Measurements from ENCODE around the gene COL7A1.

Gene COL7A1

DNA sequence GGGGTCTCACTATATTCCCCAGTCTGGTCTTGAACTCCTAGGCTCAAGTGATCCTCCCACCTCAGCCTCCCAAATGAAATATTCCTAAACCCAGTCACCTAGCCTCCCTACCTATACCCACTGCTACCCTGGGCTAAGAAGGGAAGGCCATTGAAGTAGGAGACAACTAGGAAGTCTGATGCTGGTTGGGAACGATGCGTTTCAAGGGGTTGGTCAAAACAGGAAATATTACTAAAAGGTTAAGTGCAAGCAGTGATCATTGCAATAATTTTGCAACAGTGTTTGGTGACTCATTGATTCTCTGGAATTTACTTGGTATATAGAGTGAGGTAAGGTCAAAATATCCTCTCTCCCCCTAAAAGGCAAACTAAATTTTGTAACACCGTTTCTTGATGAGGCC is 18.9 kb upstream of the COL7A1 start:
- no peak for DNase-seq (ENCODE audit: extremely low spot score)
- TF ChIP-seq FOXK2 (IDR thresholded peaks at IDR 0.05), result no peak
- TF ChIP-seq CTBP1 (IDR thresholded peaks at IDR 0.05; ENCODE audit: borderline replicate concordance), result no peak
- no peak for TF ChIP-seq TARDBP (IDR thresholded peaks at IDR 0.05)
- TF ChIP-seq, protein P1, sequence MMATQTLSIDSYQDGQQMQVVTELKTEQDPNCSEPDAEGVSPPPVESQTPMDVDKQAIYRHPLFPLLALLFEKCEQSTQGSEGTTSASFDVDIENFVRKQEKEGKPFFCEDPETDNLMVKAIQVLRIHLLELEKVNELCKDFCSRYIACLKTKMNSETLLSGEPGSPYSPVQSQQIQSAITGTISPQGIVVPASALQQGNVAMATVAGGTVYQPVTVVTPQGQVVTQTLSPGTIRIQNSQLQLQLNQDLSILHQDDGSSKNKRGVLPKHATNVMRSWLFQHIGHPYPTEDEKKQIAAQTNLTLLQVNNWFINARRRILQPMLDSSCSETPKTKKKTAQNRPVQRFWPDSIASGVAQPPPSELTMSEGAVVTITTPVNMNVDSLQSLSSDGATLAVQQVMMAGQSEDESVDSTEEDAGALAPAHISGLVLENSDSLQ (IDR thresholded peaks at IDR 0.05), result no peak
- TF ChIP-seq FOXA1 (IDR thresholded peaks at IDR 0.05), result no peak
- no peak for TF ChIP-seq L3MBTL2 (conservative IDR thresholded peaks at IDR 0.05)
- no peak for TF ChIP-seq SUZ12 (IDR thresholded peaks at IDR 0.05)
- TF ChIP-seq NFRKB (IDR thresholded peaks at IDR 0.05), result no peak
- no peak for TF ChIP-seq LEF1 (IDR thresholded peaks at IDR 0.05; ENCODE audit: borderline replicate concordance)
- TF ChIP-seq ELF4 (IDR thresholded peaks at IDR 0.05), result no peak
- no peak for TF ChIP-seq HDGF (IDR thresholded peaks at IDR 0.05; ENCODE audit: borderline replicate concordance)
- TF ChIP-seq FOXM1 (IDR thresholded peaks at IDR 0.05; ENCODE audit: borderline replicate concordance), result no peak
- TF ChIP-seq BHLHE40 (IDR thresholded peaks at IDR 0.05; ENCODE audit: borderline replicate concordance), result no peak
- TF ChIP-seq ARNT (IDR thresholded peaks at IDR 0.05), result no peak
- TF ChIP-seq ZNF384 (IDR thresholded peaks at IDR 0.05), result no peak
- TF ChIP-seq SP1 (IDR thresholded peaks at IDR 0.05), result no peak
- CTCF ChIA-PET, result no interaction called here
- POLR2A ChIA-PET, result interaction anchor here (1.5 kb wide), 1 partner anchor 9 kb away, joined by 3 read pairs; no protein-coding TSS in a partner anchor

DNA sequence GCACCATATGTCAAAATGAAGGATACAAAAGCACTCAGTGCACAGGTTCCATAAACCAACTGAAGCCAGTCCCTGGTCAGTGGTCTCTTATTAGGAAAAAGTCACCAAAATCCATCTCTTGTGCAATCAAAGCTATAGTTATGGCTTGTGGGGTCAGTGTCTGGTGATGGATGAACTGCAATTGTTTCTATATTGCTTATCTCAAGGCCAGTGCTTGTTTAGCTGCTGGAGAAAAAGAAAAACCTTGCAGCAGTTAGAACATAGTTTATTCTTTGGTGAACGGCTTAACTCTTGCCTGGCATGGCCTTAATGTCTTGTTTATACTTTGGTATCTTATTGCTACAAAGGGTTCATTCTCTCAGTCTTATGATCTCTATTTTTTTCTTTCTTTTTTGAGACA is 17.2 kb upstream of the COL7A1 start:
- POLR2A ChIA-PET, result interaction anchor here (1.5 kb wide), 1 partner anchor 11 kb away, joined by 3 read pairs; no protein-coding TSS in a partner anchor
- CTCF ChIA-PET, result interaction anchor here (1.1 kb wide), 1 partner anchor 24 kb away, joined by 3 read pairs; no protein-coding TSS in a partner anchor
- no peak for DNase-seq (ENCODE audit: extremely low spot score)
- no peak for TF ChIP-seq LEF1 (IDR thresholded peaks at IDR 0.05; ENCODE audit: borderline replicate concordance)
- no peak for TF ChIP-seq CTBP1 (IDR thresholded peaks at IDR 0.05; ENCODE audit: borderline replicate concordance)
- no peak for TF ChIP-seq L3MBTL2 (conservative IDR thresholded peaks at IDR 0.05)
- TF ChIP-seq, protein P1 (IDR thresholded peaks at IDR 0.05), result no peak

DNA sequence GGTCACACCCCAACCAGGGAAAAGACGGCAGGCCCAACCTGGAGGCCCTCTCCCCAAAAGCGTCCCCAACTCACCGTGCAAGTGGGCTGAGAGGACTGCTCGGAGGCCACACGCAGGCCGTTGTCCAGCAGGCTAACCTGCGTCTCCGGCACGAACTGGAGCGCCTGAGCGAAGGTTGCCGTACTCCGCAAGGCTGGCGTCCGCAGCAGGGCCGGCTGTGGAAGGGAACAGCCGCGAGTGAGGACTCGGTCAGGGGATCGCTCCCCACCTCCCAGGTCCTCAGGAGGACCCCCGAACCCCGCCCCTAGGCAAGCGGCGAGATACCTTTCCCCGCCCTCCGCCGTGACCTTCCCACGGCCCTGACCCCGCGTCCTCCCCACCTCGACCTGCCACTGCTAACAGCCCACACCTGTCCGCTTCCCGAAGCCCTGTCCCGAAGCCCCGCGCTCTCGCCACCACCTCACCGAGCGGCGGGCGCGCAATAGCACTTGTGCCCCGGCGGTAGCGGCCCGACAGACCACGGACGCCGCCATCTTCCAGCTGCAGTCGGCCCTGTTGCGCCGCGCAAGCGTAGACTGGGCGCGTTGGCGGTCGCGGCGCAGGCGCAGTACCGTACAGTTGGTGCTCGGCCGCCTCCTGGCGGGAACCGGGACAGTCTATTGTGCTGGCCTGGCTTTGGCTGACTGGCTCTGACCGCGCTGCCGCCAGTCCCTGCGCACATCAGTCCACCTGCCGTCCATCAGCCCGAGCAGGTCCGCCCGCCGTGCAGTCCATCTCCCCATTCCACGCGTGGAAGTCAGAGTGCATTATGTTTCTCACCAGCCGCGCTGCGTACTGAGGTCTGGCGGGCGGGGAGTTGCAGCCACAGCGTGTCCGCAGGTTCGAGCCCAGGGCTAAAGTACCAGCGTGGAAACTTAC is 14.2 kb upstream of the COL7A1 start, which contains the start of gene UQCRC1:
Gene UQCRC1, minus strand, starts transcription at position 559 of the 918 bp plus-strand sequence. Its CDS starts 26 bp downstream, at position 533.
- TF ChIP-seq FOXK2 (IDR thresholded peaks at IDR 0.05) (no peak), FOXA1 (IDR thresholded peaks at IDR 0.05) (no peak), L3MBTL2 (conservative IDR thresholded peaks at IDR 0.05) (peak; percentile 23; the same call in 1 of the 2 replicates)
- DNase-seq (ENCODE audit: extremely low spot score), result peak; percentile 99
- ChIA-PET POLR2A (interaction anchor here (1.0 to 2.4 kb wide), 9 partner anchors 10 to 53 kb away, joined by 3 to 17 read pairs (median 4); partner anchors contain the start of genes PFKFB4, SLC26A6 and TMEM89), CTCF (interaction anchor here (0.7 to 1.7 kb wide), 3 partner anchors 14 to 51 kb away, joined by 3 to 8 read pairs (median 4); partner anchors contain the start of gene SLC26A6)

DNA sequence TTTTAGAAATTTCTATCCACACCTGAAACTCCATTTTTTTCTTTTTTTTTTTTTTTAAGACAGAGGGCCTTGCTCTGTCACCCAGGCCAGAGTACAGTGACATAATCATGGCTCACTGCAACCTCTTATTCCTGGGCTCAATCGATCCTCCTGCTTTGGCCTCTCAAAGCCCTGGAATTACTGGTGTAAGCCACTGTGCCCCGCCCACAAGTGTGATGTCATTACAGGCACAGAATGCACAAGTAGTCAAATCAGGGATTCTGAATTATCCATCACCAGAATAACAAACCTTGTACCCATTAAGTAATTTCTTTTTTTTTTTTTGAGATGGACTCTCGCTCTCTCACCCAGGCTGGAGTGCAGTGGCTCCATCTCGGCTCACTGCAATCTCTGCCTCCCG is 12.4 kb upstream of the COL7A1 start:
- POLR2A ChIA-PET, result interaction anchor here (0.8 kb wide), 1 partner anchor 9 kb away, joined by 3 read pairs; no protein-coding TSS in a partner anchor

DNA sequence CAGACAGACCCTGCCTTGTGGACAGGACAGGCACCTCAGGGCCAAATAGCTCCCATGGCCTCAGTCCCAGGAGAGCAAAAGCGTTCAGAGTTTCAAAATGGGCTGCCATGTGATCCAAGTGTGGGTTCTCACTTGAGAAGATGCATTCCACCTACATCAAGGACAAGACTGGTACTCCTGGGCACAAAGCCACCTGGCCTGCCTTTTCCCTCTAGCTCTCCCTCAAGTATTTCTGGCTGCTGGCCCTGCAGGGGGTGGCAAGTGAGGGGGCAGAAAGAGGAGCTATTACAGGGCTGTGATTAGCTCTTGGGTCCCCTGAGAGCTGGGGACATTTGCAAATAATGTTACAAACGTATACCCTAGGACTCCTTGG is 6.5 kb upstream of the COL7A1 start:
- CTCF ChIA-PET, result no interaction called here
- TF ChIP-seq FOXK2 (IDR thresholded peaks at IDR 0.05), result no peak
- no peak for TF ChIP-seq L3MBTL2 (conservative IDR thresholded peaks at IDR 0.05)
- TF ChIP-seq, protein P1 (IDR thresholded peaks at IDR 0.05), result no peak
- no peak for TF ChIP-seq BHLHE40 (IDR thresholded peaks at IDR 0.05; ENCODE audit: borderline replicate concordance)
- no peak for TF ChIP-seq FOXM1 (IDR thresholded peaks at IDR 0.05; ENCODE audit: borderline replicate concordance)
- no peak for TF ChIP-seq ZNF384 (IDR thresholded peaks at IDR 0.05)
- no peak for TF ChIP-seq NFRKB (IDR thresholded peaks at IDR 0.05)
- TF ChIP-seq LEF1 (IDR thresholded peaks at IDR 0.05; ENCODE audit: borderline replicate concordance), result no peak
- no peak for TF ChIP-seq CTBP1 (IDR thresholded peaks at IDR 0.05; ENCODE audit: borderline replicate concordance)
- TF ChIP-seq SUZ12 (IDR thresholded peaks at IDR 0.05), result no peak
- no peak for TF ChIP-seq ARNT (IDR thresholded peaks at IDR 0.05)
- no peak for TF ChIP-seq TARDBP (IDR thresholded peaks at IDR 0.05)
- TF ChIP-seq HDGF (IDR thresholded peaks at IDR 0.05; ENCODE audit: borderline replicate concordance), result no peak
- TF ChIP-seq SP1 (IDR thresholded peaks at IDR 0.05), result no peak
- TF ChIP-seq FOXA1 (IDR thresholded peaks at IDR 0.05), result no peak
- TF ChIP-seq ELF4 (IDR thresholded peaks at IDR 0.05), result no peak
- POLR2A ChIA-PET, result interaction anchor here (1.0 to 2.2 kb wide), 2 partner anchors 33 to 61 kb away, joined by 3 to 9 read pairs; partner anchors contain the start of genes CELSR3 and SLC26A6
- no peak for DNase-seq (ENCODE audit: extremely low spot score)

More for the DNA sequence above, 12.4 kb upstream of the COL7A1 start:
- DNase-seq (ENCODE audit: extremely low spot score), result no peak
- TF ChIP-seq HDGF (IDR thresholded peaks at IDR 0.05; ENCODE audit: borderline replicate concordance) (no peak), LEF1 (IDR thresholded peaks at IDR 0.05; ENCODE audit: borderline replicate concordance) (no peak), L3MBTL2 (conservative IDR thresholded peaks at IDR 0.05) (no peak), BHLHE40 (IDR thresholded peaks at IDR 0.05; ENCODE audit: borderline replicate concordance) (no peak), ZNF384 (IDR thresholded peaks at IDR 0.05) (no peak)
- CTCF ChIA-PET, result no interaction called here
